HG03097 (cell line): Measurements from ENCODE around the gene PLAGL1.
"Not testable (repeated sequence)": the region's sequence is repeated elsewhere in the genome, so short reads cannot be mapped to it uniquely, and the experiment has no call there.

Experiments
- ATAC-seq: cut with Tn5 transposase; IDR thresholded peaks from one replicate; pipeline ENCODE4 v1.9.1; 2021; ENCODE audit not compliant: unreplicated experiment, low FRiP score

The PLAGL1 gene

GRCh38 chr6:144009628-144010027, 1.6 kb upstream of the PLAGL1 start:
- not testable (repeated sequence) for ATAC-seq

DNA sequence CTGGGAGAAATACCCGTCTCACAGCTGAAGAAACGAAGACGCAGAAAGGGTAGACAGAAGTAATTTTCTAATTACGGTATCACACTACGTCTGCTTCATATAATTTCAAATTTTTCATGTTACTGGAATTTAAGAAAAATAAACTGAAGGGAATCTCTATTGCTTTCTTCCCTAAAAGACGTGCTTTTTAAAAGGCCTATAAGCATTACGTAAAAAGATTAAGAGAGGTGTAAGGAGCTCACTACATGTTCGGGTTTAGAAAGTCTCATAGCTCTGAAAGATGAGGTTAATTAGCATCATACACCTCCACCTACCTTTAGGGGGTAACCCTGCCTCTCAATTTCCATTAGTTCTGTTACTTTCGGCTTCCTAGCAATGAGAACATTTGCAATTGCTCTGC, 787 bp upstream of the PLAGL1 start:
- no peak for ATAC-seq

DNA sequence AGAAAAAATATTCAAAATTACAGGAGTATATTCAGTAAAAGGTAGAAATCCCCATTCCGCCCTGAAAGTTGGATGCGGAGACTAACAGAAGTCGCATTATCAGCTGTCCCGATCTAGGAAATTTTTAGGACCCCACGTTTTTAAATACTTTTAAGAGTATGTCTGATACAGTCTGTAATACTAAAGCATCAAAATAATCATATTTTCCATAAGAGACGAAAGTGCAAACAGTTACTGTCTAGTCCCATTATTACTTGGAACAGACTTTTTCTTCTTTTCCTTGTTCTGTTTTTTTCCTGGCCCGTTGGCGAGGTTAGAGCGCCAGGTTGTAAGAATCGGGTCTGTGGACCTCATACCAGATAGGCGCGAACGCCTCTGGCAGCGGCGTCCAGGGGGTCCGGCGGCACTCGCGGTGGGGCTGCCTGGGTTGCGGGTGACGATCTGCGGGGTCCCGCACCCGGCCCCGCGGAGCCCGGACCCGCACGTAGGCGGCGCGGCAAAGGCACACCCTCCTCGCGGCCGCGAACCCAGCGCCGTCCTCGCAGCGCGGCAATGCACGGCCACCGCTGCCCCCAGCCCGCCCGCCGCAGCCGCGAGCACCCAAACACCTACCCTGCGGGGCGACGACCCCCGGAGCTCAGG, 460 bp downstream of the PLAGL1 start:
- ATAC-seq, result peak; percentile 12

DNA sequence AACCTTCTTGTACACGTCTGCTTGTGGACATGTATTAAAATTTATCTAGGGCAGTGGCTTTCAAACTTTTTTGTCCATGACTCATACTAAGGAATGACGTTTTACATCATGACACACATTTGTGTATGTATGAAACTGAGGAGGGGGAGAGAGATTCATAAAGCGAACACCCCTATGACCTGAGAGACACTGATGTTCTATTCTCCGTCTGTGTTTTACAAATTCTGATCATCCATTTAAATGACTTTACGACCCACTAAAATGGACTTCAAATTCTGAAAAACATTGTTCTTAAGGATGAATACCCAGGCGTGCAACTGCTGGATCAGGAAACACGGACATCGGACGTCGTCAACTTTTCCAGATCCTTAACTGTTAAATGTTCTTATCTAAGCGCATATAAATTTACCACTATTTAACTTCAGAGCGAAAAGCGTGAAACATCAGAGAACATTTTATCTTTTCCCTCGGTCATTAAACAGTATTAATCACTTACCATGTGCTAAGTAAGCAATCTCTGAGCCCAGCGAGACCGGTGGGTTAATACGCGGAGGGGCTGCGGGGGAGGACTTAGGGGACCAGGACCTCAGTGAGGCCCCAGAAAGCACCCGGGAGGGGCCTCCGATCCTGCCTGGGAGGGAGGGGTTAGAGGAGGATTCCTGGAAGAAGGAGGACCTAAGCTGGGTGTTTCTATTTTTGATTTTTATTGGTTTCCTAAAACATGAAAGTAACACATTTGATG, 1.2 kb downstream of the PLAGL1 start:
- ATAC-seq, result no peak

DNA sequence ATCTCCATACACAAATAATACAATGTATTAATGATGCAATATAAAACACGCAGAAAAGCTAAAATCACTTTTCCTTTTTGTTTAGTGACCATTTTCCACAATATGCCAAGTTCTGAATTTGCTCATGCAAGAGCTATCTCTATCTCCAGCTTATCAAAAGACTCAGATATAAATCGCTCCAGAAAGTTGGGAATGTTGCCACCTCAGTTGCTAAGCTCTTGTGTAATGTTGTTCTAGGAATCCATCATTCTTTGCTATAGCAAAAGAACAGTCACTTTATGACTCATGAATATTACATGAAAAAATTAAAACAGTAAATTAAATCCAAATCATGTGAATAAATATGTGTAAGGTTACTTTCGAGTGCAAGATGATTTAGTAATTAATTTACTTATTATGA, 8.7 kb downstream of the PLAGL1 start:
- ATAC-seq, result no peak

DNA sequence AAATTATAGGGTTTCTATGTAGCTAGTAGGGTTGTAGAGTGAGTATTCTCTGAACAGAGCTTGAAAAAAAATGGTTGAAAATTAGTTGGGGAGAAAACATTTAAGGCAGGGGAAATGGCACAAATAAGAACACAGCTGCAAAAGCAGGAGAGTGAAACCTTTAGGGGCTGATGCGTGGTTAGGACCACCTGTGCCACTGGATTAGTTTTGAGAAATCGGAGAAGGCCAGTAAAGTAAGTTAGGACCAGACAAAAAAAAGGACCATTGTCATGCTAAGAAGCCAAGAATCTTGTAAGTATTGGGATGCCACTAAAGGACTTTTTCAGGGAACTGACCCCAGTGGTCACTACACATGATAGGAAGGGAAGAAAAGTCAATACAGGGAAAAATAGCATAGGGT, 9.4 kb downstream of the PLAGL1 start:
- no peak for ATAC-seq

- no peak for ATAC-seq
Measured at GRCh38 chr6:143993965-143994646, 14.0 kb downstream of the PLAGL1 start.

GRCh38 chr6:143992285-143992684, 15.8 kb downstream of the PLAGL1 start:
- no peak for ATAC-seq

DNA sequence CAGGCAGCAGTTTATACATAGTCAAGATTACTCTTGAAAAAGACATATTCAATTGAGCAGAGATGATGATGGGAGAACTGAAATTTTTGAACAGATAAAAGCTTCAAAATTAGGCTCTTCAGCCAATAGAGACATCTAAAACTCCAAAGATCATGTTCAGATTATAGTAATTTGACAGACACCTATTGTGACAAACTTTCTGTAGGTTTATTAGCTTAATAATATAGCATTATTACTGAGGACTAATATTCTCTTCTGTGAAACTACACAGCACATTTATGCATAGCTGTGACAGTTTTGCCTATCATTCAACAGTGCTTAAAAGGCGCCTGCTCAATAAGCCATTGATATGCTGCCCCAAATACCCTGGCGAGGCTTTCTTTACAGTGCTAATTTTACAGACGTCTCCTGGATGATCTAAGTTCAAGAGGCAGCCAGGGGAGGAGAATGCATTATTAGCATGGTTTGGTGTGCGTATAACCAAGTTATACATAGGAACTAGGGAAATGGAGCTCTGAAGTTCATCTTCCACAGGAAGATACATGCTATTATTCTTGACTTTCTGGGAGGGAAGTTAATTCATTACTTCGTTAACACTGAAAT, 21.5 kb downstream of the PLAGL1 start:
- no peak for ATAC-seq

DNA sequence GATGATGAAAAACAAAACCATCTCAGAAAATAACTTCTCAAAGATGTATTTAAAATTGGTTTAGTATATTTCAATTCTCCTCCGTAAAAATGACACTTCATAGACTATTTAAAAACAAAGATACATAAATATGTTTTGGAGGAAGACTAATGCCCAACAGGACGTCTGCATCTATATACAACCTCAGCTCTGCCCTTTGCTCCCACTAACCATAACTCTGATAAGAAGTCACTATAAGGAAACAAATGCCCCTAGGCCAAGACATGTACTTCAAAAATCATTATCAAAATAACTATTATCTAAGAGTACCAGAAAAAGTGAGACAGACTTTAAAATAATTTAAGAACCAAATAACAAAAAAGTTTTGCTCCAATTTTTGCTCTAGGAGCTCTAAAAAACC, 23.4 kb downstream of the PLAGL1 start:
- ATAC-seq, result no peak

GRCh38 chr6:143982968-143983367, 25.1 kb downstream of the PLAGL1 start:
- no peak for ATAC-seq

- no peak for ATAC-seq
Measured at GRCh38 chr6:143980921-143981320, 27.1 kb downstream of the PLAGL1 start.

- no peak for ATAC-seq
Measured at GRCh38 chr6:143976806-143977349, 31.2 kb downstream of the PLAGL1 start.

DNA sequence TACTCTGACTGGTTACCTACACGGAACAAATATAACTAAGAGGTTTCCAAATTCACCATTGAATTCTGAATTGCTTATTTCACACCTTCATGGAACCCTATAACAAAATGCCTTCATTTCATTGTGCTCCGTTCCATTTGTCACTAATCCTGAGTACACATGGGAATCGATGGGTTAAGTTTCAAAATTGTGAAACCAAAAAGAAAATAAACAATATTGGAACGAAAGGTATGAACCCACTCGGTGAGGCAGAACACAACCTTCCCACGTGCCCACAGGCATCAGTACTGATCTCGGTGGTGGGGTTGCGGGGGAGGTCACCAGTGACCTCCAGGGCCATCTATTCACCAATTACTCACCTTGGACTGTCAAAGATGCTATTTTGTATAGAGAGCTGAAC, 34.0 kb downstream of the PLAGL1 start:
- ATAC-seq, result no peak

DNA sequence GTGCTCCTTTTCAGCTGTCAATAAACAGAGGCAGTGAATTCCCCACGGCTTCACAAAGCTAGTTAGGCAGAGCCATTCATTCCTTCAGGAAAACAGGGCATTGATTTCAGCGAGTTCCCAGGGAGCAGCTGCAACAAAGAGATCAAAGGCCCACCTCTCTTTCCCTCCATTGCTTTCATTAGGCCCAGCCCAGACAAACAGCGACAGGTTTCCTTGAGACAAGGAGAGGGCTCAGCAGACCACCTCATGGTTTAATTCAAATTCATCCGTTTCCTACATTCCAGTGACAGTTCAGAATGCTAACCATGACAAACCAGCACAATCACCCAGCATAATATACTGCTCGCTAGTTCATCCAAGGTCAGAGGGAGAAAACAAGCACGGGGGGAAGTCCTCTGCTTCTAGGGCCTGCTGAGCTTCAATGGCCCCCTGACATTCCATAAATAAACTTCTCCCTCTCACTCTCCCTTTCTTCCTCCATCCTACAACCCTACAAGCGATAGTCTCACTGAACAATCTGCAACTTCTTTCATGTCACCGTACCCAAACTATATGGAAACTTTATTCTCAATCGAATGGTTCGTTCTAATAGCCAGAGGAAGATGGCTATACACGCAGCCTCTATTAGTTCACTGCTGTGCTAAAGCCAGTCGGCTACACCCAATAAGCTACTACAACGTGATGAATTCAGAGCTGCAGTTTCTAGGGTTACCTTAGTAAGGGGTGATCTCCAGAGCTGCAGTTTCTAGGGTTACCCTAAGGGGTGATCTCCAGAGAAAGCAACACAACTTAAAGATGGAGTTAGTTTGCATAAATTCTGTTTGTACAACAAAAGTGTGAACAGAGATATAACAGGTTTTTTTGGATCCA, 34.7 kb downstream of the PLAGL1 start:
- ATAC-seq, result no peak

DNA sequence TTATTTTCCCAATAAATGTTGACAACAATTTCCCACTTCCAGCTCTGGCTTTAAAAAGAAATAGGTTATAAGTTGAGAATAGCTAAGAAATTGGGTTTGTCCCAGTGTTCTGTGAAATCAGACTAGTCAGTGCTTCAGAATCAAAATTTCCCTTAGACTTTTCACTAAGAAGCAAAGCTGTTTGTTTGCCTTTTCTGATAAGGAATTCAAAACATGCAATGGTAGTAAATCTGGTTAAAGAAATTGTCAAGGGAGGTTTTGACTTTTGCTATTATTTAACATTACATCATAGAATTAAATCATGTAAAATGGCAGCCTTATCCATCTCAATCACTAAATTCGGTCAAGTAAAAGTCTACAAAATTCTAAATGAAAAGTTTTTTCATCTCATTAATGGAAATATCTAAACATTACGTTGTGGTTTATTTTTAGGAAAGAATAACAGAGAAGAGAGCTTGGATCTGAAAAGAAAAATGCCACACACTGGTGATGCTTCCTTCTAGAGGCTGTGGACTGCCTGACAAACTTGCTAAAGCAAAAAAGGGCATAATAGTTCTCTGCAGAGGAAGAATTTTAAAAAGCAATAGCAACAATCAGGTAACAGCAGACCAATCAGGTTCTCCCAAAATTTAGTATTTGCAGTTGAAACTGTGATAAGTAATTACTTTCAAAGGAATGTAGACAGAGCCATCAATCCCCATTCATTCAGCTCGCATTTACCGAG, 36.4 kb downstream of the PLAGL1 start:
- no peak for ATAC-seq

GRCh38 chr6:143970456-143971218, 37.4 kb downstream of the PLAGL1 start:
- no peak for ATAC-seq

DNA sequence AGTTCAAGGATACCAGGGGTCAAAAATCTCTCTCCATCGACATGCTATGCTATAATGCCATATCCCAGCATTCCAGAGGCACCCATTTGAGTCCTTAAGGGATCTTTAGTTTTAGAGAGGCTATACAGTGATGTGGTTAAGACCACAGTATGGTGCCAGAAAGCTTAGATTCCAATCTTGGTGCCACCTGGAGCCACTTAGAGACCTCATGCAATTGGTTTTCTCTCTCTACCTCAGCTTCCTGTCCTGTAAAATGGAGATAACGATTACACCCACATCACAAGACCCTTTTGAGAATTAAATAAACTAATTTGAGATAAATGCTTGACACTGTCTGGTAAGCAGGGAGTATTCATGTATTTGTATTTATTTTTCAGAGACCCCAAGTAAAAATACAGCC, 39.0 kb downstream of the PLAGL1 start:
- ATAC-seq, result no peak
